Omental fat pad (tissue), 4 donors: ENCODE measurements around the gene ZNF207. TPM values are rescaled to one million over a fixed set of nuclear protein-coding genes. Genes with fewer than 3 reads are reported as not detected.

ENCODE experiments used
- ATAC-seq: fragments of 150-250 bp; one replicate; pipeline ENCODE4 v1.9.1; 2016; ENCODE audit warnings: mild to moderate bottlenecking, moderate library complexity; ENCODE audit not compliant: low FRiP score
- DNase-seq: peaks from one replicate; pipeline ENCODE4 v3.0.0-alpha.2; 2019; ENCODE audit warnings: low spot score
- small RNA-seq: library from RNA; depleted of rRNA; stranded (forward); fragments of <200 nt; gene quantifications from one replicate; pipeline ENCODE3, GENCODE V24; 2016
- total RNA-seq, 4 donors: library from RNA; depleted of rRNA; stranded (reverse); fragments of >200 nt; gene quantifications; one replicate each; pipeline ENCODE4 v1.1.0, GENCODE V29; 2016
- TF ChIP-seq, protein P1 (sequence below), 3 donors: fragments of 450-650 bp; IDR thresholded peaks; one replicate each; pipeline ENCODE4 v1.5.1; 2016 to 2017; ENCODE audit warnings: antibody characterized with exemption in 3 of 3, mild to moderate bottlenecking in 3 of 3, moderate library complexity in 2 of 3

ZNF207 gene
- total RNA-seq, 4 donors from 2014 or later = 121 to 193 (median 141) TPM

DNA sequence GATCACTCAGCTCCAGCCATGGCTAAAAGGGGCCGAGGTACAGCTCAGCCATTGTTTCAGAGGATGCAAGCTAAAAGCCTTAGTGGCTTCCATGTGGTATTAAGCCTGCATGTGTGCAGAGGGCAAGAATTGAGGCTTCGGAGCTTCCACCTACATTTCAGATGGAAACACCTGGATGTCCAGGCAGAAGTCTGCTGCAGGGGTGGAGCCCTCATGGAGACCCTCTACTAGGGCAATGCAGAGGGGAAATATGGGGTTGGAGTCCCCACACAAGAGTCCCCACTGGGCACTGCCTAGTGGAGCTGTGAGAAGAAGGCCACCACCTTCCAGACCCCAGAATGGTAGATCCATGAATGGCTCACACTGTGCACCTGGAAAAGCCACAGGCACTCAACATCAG, 79.6 kb downstream of the ZNF207 start:
- TF ChIP-seq, protein P1, sequence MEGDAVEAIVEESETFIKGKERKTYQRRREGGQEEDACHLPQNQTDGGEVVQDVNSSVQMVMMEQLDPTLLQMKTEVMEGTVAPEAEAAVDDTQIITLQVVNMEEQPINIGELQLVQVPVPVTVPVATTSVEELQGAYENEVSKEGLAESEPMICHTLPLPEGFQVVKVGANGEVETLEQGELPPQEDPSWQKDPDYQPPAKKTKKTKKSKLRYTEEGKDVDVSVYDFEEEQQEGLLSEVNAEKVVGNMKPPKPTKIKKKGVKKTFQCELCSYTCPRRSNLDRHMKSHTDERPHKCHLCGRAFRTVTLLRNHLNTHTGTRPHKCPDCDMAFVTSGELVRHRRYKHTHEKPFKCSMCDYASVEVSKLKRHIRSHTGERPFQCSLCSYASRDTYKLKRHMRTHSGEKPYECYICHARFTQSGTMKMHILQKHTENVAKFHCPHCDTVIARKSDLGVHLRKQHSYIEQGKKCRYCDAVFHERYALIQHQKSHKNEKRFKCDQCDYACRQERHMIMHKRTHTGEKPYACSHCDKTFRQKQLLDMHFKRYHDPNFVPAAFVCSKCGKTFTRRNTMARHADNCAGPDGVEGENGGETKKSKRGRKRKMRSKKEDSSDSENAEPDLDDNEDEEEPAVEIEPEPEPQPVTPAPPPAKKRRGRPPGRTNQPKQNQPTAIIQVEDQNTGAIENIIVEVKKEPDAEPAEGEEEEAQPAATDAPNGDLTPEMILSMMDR (IDR thresholded peaks at IDR 0.05) = no peak
- DNase-seq = no peak
- no peak for ATAC-seq

Small RNAs within 50 kb of the gene (small RNA-seq; reads per million reads assigned to genes)
- gene AC005899.6 = not detected

Other genes starting within 250 kb of the ZNF207 start
- gene RHOT1, start 207.7 kb upstream of the ZNF207 start, total RNA-seq = 10 to 100 TPM; 32.1 to 55.7 (median 42.6) TPM
- 1 to 10 TPM in 1 of 4 donors, under 1 TPM in 2, not detected in 1; 0.31 to 1.1 (median 0.37) TPM for gene RHBDL3, start 84.3 kb upstream of the ZNF207 start, total RNA-seq
- 10 to 100 TPM in 1 of 4 donors, 1 to 10 TPM in 3; 5.3 to 11.0 (median 7.7) TPM for gene C17orf75, start 8.0 kb upstream of the ZNF207 start, total RNA-seq
- 100 to 1,000 TPM in 1 of 4 donors, 10 to 100 TPM in 3; 58.2 to 114 (median 67.0) TPM for gene PSMD11, start 94.4 kb downstream of the ZNF207 start, total RNA-seq
- 1 to 10 TPM; 1.1 to 2.6 (median 1.8) TPM for gene CDK5R1, start 136.8 kb downstream of the ZNF207 start, total RNA-seq